GM12872 (cell line): ENCODE measurements around the gene CEP112.

Source experiments
- CTCF ChIP-seq: IDR thresholded peaks from 3 replicates; pipeline ENCODE4 v1.5.1; 2011; ENCODE audit warnings: low read depth, mild to moderate bottlenecking, low read length, moderate library complexity; ENCODE audit not compliant: insufficient read depth

Gene CEP112

GRCh38 chr17:66032082-66032712 is 159.7 kb downstream of the CEP112 start:
- no peak for TF ChIP-seq CTCF

- no peak for TF ChIP-seq CTCF
These were observed 166.4 kb downstream of the CEP112 start for GRCh38 chr17:66025551-66025950.

- peak; percentile 25; the same call in 1 of the 3 replicates for TF ChIP-seq CTCF
These were observed 170.2 kb downstream of the CEP112 start for GRCh38 chr17:66021757-66022156.

GRCh38 chr17:66018786-66019185 is 173.1 kb downstream of the CEP112 start:
- no peak for TF ChIP-seq CTCF

- TF ChIP-seq CTCF: no peak
These were observed 175.7 kb downstream of the CEP112 start for GRCh38 chr17:66016231-66016630.

- no peak for TF ChIP-seq CTCF
These were observed 183.3 kb downstream of the CEP112 start for GRCh38 chr17:66008680-66009079.

GRCh38 chr17:66006654-66007053 is 185.3 kb downstream of the CEP112 start:
- TF ChIP-seq CTCF: no peak
